ENCODE data around the gene PSMB9.

DNA sequence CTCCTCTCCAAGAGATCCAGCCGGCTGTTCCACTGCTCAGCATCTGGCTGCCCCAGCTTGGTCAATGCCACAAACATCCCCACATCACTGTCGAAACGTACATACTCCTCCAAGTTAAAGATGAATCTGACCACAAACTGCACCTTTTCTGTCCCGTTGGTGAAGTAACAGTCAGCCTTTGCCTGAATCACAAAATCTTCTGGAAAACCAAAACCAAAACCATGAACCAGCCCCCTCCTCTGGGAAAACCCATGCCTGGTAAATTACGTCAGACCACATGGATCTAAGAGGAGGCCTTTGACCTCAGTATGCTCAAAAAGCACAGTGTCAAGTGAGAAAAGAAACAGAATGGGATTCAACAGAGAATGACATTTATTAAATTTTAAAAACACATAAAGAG, 38.9 kb upstream of the PSMB9 start:
- TF ChIP-seq, protein P1, sequence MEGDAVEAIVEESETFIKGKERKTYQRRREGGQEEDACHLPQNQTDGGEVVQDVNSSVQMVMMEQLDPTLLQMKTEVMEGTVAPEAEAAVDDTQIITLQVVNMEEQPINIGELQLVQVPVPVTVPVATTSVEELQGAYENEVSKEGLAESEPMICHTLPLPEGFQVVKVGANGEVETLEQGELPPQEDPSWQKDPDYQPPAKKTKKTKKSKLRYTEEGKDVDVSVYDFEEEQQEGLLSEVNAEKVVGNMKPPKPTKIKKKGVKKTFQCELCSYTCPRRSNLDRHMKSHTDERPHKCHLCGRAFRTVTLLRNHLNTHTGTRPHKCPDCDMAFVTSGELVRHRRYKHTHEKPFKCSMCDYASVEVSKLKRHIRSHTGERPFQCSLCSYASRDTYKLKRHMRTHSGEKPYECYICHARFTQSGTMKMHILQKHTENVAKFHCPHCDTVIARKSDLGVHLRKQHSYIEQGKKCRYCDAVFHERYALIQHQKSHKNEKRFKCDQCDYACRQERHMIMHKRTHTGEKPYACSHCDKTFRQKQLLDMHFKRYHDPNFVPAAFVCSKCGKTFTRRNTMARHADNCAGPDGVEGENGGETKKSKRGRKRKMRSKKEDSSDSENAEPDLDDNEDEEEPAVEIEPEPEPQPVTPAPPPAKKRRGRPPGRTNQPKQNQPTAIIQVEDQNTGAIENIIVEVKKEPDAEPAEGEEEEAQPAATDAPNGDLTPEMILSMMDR (IDR thresholded peaks at IDR 0.05) = no peak
- no peak for TF ChIP-seq EZH2 (IDR thresholded peaks at IDR 0.05; ENCODE audit: borderline replicate concordance, insufficient read depth, low read depth, low read length, poor library complexity, severe bottlenecking)
